ENCODE measurements around the gene SLC6A3. TPM values are rescaled to one million over a fixed set of nuclear protein-coding genes. Genes with fewer than 3 reads are reported as not detected.
A peak's percentile ranks its signal among the peaks of the same experiment; 100 is the strongest.

The SLC6A3 gene
- total and polyA plus RNA-seq, 2 of the 13 experiments (the other 11 are each of a cell fraction or from before 2014, with no cell fraction given) = 0.01 TPM; not detected in 1

DNA sequence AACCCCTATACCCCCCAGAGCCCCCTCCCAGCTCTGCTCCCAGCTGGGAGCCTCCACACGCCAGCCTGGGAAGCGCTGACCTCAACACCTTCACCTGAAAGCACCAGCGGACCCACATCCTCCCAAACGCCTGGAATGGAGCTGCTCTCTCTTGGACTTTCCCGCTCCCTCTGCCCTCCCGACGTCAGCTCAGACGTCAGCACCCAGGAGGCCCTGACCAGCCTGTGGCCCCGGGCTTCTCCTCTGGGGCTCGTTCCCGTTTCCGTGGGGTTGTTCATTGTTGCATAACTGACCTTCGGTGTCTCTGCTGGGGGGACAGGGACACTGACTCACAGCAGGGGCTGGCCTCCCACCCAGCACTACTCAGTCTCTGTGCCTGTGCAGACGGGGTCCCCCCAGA, 35.0 kb upstream of the SLC6A3 start:
- BruUV-seq (replicated peaks) = no TSS peak
- Histone ChIP-seq H3K36me3 (replicated peaks in 1 of 2; ENCODE audit: control insufficient read depth in 1 of 2, insufficient read depth in 2 of 2, low read length in 2 of 2) (peaks cover 18 to 55% of the 10 kb centered on the region in 2 experiments), H3K4me3 (replicated peaks in 1 of 3; ENCODE audit: insufficient read depth in 1 of 3, low read depth in 2 of 3, low read length in 3 of 3) (no peak overlapping the region), H3K9me3 (ENCODE audit: low read length) (no peaks in the 10 kb centered on the region), H3K9ac (ENCODE audit: insufficient read depth, low read depth, low read length) (no peak overlapping the region), H3K27ac (ENCODE audit: extremely low read length, insufficient read depth, low read length) (no peak overlapping the region), H3K4me1 (ENCODE audit: insufficient read depth, low read length) (no peaks in the 10 kb centered on the region), H3K79me2 (ENCODE audit: insufficient read depth, low read length) (no peaks in the 10 kb centered on the region), H3K4me2 (ENCODE audit: low read depth, low read length) (no peak overlapping the region), H4K20me1 (ENCODE audit: insufficient read depth, low read length) (peaks cover 4% of the 10 kb centered on the region; the same call in 1 of the 2 replicates), H3K27me3 (ENCODE audit: control insufficient read depth in 1 of 2, insufficient read depth in 2 of 2, low read length in 2 of 2) (no peaks in the 10 kb centered on the region), H2AFZ (ENCODE audit: low read length) (no peak overlapping the region)
- 81% methylated on average over 14 of the region's 14 CpGs for WGBS (ENCODE audit: low lambda C conversion rate)
- ATAC-seq = peak; percentile 24
- CTCF ChIA-PET (ENCODE audit: low intra/inter-chr PET ratio, low total read pairs) = interaction anchor here (2.0 kb wide), 1 partner anchor 161 kb away, joined by 8 read pairs; no protein-coding TSS in a partner anchor
- intact Hi-C loops (cut with micrococcal nuclease; ENCODE audit: unreplicated experiment) = no loop called here
- POLR2A ChIA-PET = no interaction called here
- TF ChIP-seq, protein P1, sequence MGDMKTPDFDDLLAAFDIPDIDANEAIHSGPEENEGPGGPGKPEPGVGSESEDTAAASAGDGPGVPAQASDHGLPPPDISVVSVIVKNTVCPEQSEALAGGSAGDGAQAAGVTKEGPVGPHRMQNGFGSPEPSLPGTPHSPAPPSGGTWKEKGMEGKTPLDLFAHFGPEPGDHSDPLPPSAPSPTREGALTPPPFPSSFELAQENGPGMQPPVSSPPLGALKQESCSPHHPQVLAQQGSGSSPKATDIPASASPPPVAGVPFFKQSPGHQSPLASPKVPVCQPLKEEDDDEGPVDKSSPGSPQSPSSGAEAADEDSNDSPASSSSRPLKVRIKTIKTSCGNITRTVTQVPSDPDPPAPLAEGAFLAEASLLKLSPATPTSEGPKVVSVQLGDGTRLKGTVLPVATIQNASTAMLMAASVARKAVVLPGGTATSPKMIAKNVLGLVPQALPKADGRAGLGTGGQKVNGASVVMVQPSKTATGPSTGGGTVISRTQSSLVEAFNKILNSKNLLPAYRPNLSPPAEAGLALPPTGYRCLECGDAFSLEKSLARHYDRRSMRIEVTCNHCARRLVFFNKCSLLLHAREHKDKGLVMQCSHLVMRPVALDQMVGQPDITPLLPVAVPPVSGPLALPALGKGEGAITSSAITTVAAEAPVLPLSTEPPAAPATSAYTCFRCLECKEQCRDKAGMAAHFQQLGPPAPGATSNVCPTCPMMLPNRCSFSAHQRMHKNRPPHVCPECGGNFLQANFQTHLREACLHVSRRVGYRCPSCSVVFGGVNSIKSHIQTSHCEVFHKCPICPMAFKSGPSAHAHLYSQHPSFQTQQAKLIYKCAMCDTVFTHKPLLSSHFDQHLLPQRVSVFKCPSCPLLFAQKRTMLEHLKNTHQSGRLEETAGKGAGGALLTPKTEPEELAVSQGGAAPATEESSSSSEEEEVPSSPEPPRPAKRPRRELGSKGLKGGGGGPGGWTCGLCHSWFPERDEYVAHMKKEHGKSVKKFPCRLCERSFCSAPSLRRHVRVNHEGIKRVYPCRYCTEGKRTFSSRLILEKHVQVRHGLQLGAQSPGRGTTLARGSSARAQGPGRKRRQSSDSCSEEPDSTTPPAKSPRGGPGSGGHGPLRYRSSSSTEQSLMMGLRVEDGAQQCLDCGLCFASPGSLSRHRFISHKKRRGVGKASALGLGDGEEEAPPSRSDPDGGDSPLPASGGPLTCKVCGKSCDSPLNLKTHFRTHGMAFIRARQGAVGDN (CRISPR knock-in tag; IDR thresholded peaks at IDR 0.05) = 0 out of 2 replicates have a peak, but pooled peaks have one; percentile 7
- TF ChIP-seq MAFF (IDR thresholded peaks at IDR 0.05; ENCODE audit: low read depth, low read length) = no peak
- no peak for TF ChIP-seq MED8 (CRISPR knock-in tag; IDR thresholded peaks at IDR 0.05; ENCODE audit: insufficient replicate concordance)
- no peak for TF ChIP-seq KLF6 (CRISPR knock-in tag; IDR thresholded peaks at IDR 0.05)
- no peak for DNase-seq (ENCODE audit: low spot score)
- FAIRE-seq = no peak
- in situ Hi-C loops (cut with HindIII; ENCODE audit: extremely low pct_ligation_motif_present, low pct_unique_long_range_greater_than_20kb) = no loop called here
